ENCODE measurements around the gene HBS1L.

HBS1L gene

GRCh38 chr6:134943522-134944111 is 111.0 kb downstream of the HBS1L start:
- no peak for DNase-seq

GRCh38 chr6:134938896-134939295 is 115.7 kb downstream of the HBS1L start:
- no peak for DNase-seq

GRCh38 chr6:134937426-134937825 is 117.2 kb downstream of the HBS1L start:
- DNase-seq = no peak

- DNase-seq = no peak
Observed at GRCh38 chr6:134936931-134937330, 117.7 kb downstream of the HBS1L start.

GRCh38 chr6:134936476-134936875 is 118.1 kb downstream of the HBS1L start:
- DNase-seq = no peak

GRCh38 chr6:134934793-134935485 is 119.7 kb downstream of the HBS1L start:
- no peak for DNase-seq

- no peak for DNase-seq
Observed at GRCh38 chr6:134932535-134933470, 121.8 kb downstream of the HBS1L start.

- DNase-seq = no peak
Observed at GRCh38 chr6:134932098-134932497, 122.5 kb downstream of the HBS1L start.

GRCh38 chr6:134930463-134930862 is 124.2 kb downstream of the HBS1L start:
- no peak for DNase-seq

- no peak for DNase-seq
Observed at GRCh38 chr6:134928151-134928900, 126.3 kb downstream of the HBS1L start.

- DNase-seq = no peak
Observed at GRCh38 chr6:134925800-134926199, 128.8 kb downstream of the HBS1L start.

- DNase-seq = no peak
Observed at GRCh38 chr6:134921721-134922261, 132.8 kb downstream of the HBS1L start.

GRCh38 chr6:134921276-134921675 is 133.3 kb downstream of the HBS1L start:
- no peak for DNase-seq

GRCh38 chr6:134920422-134920821 is 134.2 kb downstream of the HBS1L start:
- DNase-seq = no peak

- DNase-seq = no peak
Observed at GRCh38 chr6:134918418-134918961, 136.1 kb downstream of the HBS1L start.

GRCh38 chr6:134911547-134911946 is 143.1 kb downstream of the HBS1L start:
- no peak for DNase-seq

GRCh38 chr6:134910593-134910935 is 144.1 kb downstream of the HBS1L start:
- no peak for DNase-seq

All from hippocampal formation (tissue), 2 donors.